Central memory CD4-positive, alpha-beta T cell (primary cell): ENCODE measurements around the gene PTPRR.
"Not testable (repeated sequence)": the region's sequence is repeated elsewhere in the genome, so short reads cannot be mapped to it uniquely, and the experiment has no call there.

Experiments used
- DNase-seq: peaks from one replicate; pipeline ENCODE4 v3.0.0; 2022

The PTPRR gene

DNA sequence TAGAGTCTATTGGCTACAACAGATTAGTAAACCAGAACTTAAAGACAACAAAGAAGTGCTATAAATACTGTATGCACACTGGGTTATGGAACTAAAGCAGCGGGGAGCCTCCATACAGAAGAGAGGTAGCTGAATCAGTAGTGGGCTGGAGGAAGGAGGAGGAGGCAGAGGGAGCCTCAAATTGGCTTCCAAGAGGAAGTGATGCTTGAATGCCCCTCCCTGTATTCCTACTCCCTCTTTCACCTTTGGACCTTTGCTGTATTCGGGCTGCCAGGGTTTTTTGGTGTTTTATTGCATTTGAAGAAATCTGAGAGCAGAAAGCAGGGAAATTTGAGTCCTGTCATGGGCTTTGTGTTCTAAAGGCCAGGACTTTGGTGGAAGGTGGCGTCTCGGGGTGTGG lies 179.3 kb downstream of the PTPRR start:
- no peak for DNase-seq

DNA sequence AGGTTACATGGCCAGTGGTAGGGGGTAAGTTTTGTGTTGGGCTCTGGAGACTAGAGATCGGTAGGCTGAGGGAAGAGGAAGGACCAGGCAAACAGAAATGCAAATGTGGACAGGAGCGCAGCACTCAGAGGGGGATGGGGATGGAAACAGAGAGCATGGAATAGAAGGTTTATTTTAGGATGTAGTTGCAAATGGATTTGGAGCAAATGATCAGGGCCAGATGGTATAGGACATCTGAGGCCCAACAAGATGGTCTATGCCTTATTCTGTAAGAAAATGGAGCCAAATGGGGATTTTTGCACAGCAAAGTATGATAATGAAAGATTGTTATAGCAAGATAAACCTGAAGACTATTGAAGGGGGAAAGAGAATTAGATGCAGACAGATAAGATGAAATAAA lies 180.8 kb downstream of the PTPRR start:
- DNase-seq: no peak

DNA sequence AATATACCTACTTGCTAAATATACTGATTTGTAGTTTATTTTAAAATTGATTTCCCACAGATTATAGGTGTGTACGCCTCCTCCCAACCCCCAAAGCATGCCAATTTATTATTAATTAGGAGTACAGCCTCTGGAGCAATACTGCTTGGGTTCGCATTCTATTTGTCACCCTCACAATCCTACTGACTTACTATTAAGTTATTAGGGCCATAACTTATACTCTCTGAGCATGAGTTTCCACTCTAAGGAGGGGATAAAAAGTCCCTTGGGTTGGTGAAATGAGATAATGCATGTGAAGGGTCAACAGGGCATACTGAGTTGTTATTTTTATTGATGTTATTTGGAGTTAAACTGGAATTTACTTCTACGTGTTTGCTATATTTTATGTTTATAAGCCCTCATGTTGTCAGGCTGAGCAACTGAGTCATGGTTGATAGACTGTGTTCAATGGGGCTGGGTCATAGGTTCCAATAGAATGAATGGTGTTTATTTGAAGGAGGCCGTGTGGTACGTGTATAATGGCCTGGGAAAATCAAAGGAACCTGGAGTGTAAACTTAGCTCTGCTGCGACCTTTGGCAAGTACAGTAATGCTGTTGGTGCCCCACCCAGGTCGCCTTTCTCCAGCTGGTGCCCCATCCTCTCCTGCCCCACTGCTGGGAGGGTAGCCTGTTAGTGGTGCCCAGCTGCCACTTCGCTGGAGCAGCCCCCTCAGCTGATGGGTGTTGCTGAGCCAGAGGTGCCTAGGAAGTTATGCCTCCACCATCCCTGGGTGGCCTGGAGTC lies 184.0 kb downstream of the PTPRR start:
- no peak for DNase-seq

DNA sequence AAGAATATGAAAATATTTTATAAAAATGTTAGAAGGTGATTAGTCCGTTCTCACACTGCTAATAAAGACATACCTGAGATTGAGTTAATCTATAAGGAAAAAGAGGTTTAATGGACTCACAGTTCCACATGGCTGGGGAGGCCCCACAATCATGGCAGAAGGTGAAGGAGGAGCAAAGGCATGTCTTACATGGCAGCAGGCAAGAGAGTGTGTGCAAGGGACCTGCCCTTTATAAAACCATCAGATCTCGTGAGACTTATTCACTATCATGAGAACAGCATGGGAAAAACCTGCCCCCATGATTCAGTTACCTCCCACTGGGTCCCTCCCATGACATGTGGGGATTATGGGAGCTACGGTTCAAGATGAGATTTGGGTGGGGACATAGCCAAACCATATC lies 185.3 kb downstream of the PTPRR start:
- DNase-seq: not testable (repeated sequence)

DNA sequence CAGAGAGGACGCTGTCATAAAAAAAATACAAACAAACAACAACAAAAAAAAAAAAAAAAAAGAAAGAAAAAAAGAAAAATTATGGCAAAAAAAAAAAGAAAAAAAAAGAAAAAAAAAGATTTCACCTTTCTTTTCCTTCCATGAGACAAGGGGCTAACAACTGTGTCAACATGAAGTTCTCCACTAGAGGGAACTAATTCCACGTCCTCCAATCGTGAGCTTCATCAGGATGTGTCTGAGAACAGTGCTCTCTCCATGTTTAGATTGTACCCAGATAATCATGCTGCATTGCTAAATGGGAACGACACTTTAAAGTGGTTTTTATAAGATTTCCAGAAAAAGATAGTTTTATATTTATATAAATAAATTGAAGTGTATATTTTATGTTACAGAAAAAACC lies 187.2 kb downstream of the PTPRR start:
- no peak for DNase-seq

DNA sequence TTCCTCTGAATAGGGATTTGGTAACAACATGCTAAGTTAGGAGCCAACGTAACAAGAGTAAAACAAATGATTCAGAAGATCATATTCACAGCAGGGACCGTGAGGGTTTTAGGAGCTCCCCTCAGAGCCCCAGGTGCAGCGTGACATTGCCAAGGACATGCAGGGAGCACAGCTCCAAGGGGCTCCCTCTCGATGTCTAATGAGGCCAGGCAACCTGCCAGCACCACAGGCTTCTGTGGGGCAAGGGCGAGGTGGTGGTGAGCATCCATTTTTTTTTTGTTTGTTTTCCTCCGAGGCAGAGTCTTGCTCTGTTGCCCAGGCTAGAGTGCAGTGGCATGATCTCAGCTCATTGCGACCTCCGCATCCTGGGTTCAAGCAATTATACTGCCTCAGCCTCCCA lies 188.3 kb downstream of the PTPRR start:
- DNase-seq: no peak

DNA sequence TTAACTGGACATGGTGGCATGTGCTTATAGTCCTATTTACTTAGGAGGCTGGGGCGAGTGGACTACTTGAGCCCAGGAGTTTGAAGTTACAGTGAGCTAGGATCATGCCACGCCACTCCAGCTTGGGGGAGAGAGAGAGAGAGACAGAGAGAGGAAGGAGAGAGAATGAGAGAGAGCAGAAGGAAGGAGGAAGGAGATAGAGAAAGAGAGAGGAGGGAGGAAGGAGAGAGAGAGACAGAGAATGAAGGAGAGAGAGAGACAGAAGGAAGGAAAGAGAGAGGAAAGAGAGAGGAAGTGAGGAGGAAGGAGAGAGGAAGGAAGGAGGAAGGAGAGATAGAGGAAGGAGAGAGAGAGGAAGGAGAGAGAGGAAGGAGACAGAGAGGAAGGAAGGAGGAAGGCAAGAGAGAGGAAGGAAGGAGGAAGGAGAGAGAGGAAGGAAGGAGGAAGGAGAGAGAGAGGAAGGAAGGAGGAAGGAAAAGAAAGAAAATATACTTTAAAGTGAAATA lies 189.8 kb downstream of the PTPRR start:
- no peak for DNase-seq

DNA sequence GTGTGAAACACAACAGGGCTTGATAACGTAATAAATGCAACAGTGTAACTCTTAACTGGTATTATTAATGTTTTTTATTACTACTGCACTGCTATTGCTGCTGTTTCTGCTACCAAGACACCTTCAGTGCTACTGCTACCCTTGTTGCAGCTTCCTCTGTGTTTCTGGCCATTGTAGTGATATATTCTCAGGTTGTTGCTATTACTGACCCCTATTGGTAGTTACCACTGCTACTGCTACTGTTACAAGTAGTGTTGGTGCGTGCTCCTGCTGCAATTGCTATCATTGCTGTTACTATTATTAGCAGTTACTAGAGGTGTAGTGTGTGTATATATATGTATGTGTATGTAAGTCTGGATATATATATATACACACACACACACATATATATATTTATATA lies 196.1 kb downstream of the PTPRR start:
- no peak for DNase-seq

DNA sequence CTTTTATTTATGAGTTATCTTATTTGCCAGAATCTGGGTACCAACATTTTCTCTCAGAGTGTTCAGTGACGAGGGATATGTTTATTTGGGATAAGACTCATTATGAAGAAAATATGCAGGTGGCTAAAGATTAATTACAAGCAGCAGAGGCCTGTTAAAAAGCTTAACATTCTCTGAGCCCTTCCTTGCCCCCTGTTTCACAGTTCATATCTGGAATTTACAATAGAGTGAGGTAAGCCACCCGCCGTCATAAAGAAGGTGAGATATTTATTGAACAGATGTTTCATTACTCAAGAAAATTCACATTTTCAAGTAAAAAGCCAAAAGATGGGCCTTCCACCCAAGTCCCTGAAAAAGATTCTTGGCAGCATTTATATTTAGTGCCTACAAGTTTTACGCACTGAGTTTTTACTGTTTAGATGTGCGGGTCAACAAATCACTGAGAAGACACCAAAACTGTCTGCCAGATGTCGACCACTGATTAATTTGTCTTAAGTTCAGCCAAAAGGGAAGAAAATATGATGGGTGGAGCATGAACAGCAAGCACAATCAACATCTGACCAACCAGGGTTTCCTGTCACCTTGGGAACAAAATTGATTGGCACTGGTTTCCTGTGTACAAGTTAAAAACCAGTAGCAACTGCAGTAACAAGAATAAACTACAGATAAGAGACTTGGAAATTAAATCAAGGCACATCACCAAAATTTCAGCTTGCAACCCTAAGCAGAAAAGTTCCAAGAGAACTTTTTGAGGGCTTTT lies 197.8 kb downstream of the PTPRR start:
- DNase-seq: peak; percentile 3

DNA sequence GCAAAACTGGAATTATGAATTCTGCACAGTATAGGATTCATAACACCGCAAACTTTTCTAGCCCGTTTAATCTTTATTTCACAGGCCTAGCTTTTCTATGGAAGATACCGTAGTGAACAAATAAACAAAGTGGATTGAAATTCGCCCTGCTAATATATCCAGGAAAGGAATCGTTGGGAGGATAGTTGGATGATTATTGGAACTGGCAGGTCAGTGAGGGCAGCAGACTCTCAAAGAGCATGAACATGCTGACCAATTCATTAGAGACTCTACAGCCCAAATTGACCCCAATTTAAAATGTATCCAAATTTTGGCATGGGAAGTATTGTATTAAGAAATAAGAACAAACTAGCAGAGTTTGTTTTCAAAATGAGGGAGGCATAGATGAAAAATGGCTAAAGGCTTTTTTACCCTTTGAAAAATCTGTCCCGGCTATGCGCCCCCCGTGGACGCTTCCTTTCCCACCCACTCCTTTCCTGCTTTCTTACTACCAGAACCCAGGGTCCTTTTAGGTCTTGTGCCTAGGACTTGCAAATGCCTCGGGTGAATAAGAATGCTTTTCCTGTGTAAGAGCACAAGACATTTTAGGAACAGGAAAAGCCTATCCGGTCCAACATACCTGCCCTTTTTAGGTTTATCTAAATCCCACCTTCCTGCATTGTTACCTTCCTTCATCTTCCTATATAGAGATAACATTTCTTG lies 198.7 kb downstream of the PTPRR start:
- no peak for DNase-seq

DNA sequence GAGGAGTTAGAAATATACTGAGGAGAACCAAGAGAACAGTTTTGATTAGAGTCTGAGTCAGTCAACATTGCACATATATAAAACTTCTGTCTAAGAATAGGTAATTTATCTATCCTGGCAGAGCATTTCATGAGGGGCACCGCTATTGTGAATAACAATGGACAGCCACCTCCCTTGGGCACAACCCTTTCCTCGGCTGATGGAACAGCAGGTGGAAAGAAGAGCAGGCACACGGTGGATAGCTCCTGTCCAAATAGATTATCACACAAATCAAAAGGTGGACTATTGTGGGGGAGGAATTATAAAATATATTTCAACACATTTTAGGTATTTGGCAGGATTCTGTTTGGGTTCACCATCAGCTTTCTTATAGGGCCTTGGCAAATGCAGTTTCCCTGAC lies 199.3 kb downstream of the PTPRR start:
- DNase-seq: no peak

DNA sequence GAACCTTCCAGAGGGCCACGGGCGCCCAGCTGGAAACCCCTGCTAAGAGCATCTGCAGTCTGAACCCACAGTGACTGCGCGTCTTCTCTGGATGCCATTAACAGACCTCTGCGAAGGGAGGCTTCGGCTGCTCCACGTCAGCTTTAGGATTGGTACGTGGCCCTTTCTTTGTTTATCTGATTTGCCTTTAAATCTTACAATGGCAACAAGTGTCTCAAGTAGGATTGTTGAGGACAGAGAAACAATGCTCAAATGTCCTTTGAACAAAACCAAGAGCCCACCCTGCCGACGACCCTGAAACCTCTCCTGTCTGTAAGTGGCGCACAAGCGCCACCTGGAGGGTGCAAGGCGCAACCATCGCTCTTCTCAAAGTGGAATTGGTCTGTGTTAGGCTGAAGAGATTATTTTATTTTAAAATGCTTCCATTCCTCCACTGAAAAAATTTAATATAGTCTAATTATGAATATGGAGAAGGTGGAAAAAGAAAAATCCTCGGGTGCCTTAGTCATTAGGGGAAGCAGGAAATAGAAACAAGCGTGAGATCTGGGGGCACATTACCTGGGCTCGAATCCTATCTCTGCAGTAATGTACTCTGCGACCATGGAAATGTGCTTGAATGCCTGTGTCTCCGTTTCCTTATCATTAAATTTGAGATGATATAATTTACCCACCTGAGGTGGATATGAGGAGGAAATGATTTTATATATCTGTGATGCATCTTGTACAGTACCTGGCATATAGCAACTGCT lies 200.7 kb downstream of the PTPRR start:
- DNase-seq: no peak

DNA sequence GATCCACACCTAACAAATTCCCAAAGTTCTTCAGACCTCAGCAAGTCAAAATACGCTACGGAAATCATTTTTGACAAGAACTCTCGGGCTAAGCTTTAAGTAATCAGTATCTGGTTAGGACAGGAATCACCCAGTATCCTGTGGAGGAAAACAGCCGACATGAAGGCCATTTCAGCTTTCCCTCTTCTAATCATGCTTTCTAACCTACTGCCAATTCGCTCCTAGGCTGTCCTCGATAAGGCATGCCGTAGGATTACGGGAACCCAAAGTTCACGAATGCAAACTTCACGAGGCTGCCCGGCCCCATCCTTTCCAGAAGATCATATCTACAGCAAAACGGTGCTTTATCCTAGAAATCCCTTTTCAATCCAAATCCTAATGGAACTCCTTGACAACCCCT lies 201.5 kb downstream of the PTPRR start:
- no peak for DNase-seq

DNA sequence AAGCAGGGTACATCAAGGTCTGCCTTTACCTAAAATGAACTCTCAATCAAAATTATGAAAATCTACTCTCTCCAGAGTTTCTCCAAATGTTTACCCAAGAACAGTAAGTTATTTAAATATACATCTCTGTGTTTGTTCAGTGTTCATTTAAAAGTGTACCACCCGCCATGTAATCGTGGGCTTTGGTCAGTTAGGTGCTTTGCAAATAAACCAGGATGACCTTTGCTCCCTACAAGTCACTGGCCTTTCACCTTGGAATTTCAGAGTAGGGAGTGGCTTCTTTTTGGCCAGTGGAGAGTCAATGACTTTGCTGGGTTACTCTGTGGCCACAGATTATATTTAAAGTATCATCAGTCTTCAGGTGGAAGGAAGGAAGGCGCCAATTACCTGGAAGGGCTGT lies 208.7 kb downstream of the PTPRR start:
- no peak for DNase-seq

DNA sequence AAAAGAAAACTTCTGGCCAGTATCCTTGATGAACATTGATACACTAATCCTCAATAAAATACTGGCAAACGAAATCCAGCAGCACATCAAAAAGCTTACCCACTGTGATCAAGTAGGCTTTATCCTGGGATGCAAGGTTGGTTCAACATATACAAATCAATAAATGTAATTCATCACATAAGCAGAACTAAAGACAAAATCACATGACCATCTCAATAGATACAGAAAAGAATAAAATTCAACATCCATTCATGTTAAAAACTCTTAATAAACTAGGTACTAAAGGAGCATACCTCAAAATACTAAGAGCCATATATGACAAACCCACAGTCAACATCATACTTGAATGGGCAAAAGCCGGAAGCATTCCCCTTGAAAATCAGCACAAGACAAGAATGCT lies 211.5 kb downstream of the PTPRR start:
- DNase-seq: no peak

DNA sequence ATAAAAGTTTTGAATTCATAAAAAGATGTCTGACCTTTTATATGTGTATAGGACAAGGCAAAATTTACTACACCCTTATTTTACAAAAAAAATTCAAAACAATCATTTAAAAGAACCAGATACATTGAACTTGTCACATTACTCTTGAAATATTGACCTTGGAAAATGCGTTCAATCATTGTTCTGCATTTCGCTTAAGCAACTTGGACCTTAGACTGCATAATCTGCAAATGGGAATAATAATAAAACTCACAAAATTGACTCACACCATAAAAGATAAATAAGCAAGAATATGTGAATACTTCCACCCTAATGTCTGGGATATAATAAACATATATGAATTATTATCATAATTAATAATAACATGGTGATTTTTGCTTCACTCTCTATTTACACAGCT lies 213.9 kb downstream of the PTPRR start:
- no peak for DNase-seq

DNA sequence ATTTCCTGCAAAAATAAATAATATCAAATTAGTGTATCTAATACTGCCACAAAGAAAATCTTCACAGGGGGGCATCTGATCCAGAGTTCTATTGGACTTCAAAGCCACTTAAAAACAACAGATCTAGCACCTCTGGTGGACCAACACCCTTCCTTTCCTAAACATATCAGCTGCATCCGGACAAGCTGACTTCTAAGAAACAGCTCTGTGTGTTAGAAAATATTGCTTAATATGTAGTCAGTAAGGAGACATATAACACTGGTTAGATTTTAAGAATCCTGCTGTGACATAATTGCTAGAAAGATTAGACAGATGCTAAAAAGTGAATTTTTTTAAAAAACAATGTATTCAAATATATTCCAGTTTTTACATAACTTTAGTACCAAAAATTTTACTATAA lies 222.2 kb downstream of the PTPRR start:
- DNase-seq: no peak

DNA sequence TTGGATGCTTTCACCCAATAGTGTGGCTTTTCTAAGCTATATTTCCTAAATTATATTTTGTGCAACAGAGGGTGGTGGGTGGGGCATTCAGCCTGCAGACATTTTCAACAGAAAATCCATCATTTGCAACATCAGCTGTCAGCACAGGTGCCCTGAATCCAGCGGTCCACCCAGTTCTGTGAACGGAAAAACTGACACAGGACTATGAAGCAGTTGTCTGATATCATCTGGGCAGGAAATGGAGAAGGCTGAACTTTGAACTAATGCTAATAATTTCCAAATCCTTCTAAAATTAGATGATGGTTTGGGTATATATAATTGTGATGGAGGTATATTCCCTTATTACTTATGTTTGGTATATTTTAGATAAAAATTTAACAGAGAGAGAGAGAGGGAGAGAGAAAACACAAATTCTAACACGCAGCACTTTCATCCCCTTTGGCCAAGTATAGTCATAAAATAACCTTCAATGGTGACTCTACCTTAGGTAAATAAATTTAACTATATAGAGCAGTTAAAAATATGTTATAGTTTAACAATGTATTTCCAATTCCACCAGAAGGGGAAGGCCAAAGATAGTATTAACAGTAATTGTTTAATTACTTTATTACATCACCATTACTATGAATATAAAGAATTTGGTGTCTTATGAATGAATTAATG lies 225.0 kb downstream of the PTPRR start:
- DNase-seq: no peak

DNA sequence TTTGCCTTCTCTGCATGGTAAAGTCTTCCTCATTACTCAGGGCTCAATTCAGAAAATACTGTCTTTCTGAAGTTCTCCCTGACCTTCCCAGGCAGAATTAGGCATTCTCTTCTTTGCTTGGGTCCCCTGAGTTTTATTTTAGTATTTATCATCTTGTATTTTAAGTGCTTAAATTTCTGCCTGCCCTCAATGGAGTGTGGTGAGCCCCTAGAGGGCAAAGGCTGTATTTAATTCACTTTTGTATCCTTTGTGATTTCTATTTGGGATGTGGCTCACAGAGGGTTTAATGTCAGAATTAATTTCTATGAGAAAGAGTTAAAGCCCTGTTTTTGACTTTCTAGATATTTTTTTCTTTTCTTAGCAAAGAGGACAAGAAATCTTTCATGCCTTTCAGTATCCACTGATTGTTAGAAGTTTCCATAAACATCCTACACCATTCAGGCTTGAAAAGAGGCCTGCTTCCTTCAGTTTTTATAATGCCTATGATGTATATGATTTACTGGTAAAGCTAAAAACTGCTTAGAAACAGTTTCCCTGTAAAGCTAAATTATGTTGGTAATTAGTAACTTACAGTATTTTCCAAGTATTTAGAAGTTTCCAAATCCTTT lies 227.8 kb downstream of the PTPRR start:
- no peak for DNase-seq

DNA sequence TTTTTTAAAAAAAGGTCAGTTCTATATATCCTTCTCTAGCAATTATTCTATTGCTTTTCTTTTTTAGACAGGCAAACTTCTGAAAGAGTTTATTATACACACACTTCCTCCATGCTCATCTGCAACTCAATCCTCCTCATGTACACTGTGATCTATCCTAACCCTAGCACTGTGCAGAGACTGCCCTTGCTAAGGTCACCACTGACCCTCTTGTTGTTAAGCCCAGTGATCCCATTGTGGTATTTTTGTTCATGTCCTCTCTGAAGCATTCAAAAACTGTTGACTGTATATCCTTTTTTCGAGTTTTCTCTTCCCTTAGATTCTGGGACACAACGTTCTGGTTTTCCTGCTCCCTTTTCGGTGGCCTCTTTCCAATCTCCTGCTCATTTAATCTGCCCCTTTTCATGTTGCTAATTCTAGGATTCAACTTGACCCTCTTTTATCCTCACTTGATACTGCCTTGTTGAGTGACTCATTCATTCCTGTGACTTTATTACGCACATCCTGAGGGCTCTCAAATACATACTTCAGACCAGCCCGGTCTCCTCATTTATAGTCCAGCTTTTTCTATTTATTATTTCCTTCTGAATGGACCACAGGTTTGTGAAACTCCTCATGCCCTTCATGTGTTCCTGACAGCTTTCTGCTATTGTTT lies 229.4 kb downstream of the PTPRR start:
- DNase-seq: no peak

DNA sequence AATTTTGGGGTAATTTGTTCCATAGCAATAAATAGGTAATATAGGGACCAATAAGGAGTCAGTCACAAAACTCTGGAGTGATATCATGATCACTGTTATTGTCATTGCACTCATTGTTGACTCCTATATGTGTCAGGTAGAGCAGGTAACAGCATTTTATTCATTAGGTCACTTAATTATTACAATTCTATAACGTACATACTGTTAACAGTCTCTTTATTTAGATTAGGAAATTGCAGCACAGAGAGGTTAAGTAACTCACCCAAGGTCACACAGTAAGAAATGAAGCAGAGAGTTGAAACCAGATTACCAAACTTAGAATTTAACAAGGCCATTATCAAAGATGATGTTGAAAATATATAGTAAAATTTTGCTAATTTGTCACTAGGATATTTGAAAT lies 233.6 kb downstream of the PTPRR start:
- DNase-seq: no peak
